Measurements from ENCODE around the gene DPP9. TPM values are rescaled to one million over a fixed set of nuclear protein-coding genes. Genes with fewer than 3 reads are reported as not detected.

DPP9 gene
- total RNA-seq, 4 donors from 2014 or later, result 35.0 to 82.1 (median 42.0) TPM

- Histone ChIP-seq H3K4me3 (no peak overlapping the region), H3K9me3 (no peaks in the 10 kb centered on the region), H3K36me3 (no peaks in the 10 kb centered on the region), H3K4me1 (peaks cover 0 to 13% (median 0%) of the 10 kb centered on the region in 3 donors), H3K27ac (no peak overlapping the region), H3K27me3 (peaks cover 8% of the 10 kb centered on the region)
- TF ChIP-seq CTCF (IDR thresholded peaks at IDR 0.05), result peak in 1 of 4 experiments; percentile 52
- no peak for TF ChIP-seq EP300 (IDR thresholded peaks at IDR 0.05)
- no peak for TF ChIP-seq POLR2AphosphoS5 (IDR thresholded peaks at IDR 0.05)
- no peak for TF ChIP-seq POLR2A (IDR thresholded peaks at IDR 0.05)
- 100% methylated on average over 1 of the region's 1 CpG for WGBS, 2 donors (ENCODE audit: low coverage in 1 of 2)
- ATAC-seq, result peak; percentile 33
These were observed 7.1 kb upstream of the DPP9 start for GRCh38 chr19:4730740-4731171.

DNA sequence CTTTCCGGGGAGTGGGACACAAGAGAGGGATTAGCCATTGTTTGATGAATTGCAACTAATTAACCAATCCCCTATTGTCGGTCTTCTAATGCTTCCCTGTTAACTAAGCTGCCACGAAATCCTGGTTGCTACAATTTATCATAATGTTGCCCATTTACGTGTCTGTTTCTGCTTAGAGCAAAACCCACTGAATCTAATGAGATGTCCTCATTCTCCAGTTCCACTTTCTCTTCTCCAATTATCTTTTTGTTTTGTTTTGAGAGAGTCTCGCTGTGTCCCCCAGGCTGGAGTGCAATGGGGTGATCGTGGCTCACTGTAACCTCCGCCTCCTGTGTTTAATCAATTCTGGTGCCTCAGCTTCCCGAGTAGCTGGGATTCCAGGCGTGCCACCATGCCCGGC is 5.2 kb upstream of the DPP9 start:
- H3K27me3 ChIP-seq, result no peaks in the 10 kb centered on the region
- TF ChIP-seq POLR2A (IDR thresholded peaks at IDR 0.05) (no peak), EP300 (IDR thresholded peaks at IDR 0.05) (no peak), CTCF (IDR thresholded peaks at IDR 0.05) (no peak)
- 69 to 82% methylated on average over 9 to 10 of the region's 10 CpGs for WGBS, 2 donors (ENCODE audit: low coverage in 1 of 2)
- H3K4me3 ChIP-seq, result no peak overlapping the region
- no peak overlapping the region for H3K27ac ChIP-seq
- no peaks in the 10 kb centered on the region for H3K9me3 ChIP-seq
- no peaks in the 10 kb centered on the region for H3K36me3 ChIP-seq
- H3K4me1 ChIP-seq, result peaks cover 0 to 22% (median 0%) of the 10 kb centered on the region in 3 donors
- no peak for ATAC-seq

DNA sequence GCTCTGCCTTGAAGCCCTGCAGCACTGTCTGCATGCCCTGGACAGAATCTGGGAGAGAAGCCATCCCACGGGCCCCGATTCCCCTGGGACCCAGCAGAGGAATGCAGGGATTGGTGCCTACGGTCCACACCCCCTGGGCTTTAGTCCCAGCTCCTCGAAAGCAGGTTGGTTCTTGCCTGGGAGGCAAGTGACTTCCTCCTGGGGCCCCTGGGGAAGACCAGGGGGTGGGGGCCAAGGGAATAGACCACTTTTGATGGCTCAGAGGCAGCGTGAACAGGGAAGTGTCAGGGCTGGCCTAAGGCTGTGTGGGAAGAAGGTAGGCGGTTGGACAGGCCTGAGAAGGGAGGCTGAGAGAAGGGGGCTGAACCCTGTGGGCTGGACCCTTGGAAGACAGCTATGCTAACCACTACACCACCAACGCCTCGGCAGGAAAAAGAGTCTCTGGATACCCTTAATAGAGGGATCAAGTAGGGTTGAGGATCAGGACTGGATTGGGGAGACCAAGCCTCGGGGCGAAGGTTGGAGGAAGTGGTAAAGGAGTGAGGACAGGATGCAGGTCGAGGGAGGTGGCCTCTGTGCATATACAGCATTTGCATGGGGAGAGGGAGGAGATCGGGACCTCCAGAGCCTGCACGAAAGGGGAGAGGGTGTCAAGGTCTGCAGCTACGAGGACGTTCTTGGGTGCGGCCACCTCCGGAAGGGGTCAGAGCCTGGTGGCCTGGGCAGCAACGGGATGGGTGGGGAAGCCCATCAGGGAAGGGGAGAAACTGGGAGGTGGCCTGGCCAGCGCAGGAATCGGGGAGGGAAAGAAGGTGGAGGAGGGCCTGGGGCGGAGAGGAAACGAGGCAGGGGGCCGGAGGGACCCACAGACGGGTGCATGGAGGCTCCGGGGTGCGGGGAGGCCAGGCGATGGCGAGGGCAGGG is 709 bp downstream of the DPP9 start:
- peak overlapping the region; percentile 81 to 97 for H3K4me3 ChIP-seq
- no peaks in the 10 kb centered on the region for H3K9me3 ChIP-seq
- no peak for ATAC-seq
- H3K4me1 ChIP-seq, result peaks cover 0 to 38% (median 14%) of the 10 kb centered on the region in 3 donors
- H3K36me3 ChIP-seq, result peaks cover 0 to 40% of the 10 kb centered on the region in 2 donors
- TF ChIP-seq EP300 (IDR thresholded peaks at IDR 0.05) (no peak), CTCF (IDR thresholded peaks at IDR 0.05) (no peak), POLR2AphosphoS5 (IDR thresholded peaks at IDR 0.05) (no peak), POLR2A (IDR thresholded peaks at IDR 0.05) (no peak)
- H3K27me3 ChIP-seq, result no peaks in the 10 kb centered on the region
- peak overlapping the region; percentile 73 to 93 (median 92) for H3K27ac ChIP-seq
- WGBS, 2 donors (ENCODE audit: low coverage in 1 of 2), result 0 to 2% methylated on average over 14 to 19 of the region's 28 CpGs

DNA sequence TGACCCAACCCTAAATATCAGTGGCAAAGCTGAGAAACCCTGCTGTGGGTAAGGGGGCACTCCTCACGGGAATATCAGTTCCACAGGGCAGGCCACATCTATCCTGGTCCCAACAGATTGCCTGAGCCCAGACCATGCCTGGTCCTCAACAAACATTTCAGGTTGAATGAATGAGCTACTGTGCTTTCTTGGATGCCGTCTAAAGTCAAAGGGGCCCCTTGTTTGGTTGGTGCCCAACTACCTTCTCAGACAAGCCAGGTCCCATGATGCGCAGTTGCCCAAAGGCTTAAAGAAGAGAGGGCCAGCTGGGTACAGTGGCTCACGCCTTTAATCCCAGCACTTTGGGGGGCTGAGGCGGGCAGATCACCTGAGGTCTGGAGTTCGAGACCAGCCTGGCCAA is 2.4 kb downstream of the DPP9 start:
- H3K36me3 ChIP-seq, result peaks cover 0 to 57% of the 10 kb centered on the region in 2 donors
- H3K4me1 ChIP-seq, result peaks cover 0 to 38% (median 14%) of the 10 kb centered on the region in 3 donors
- TF ChIP-seq CTCF (IDR thresholded peaks at IDR 0.05) (no peak), POLR2AphosphoS5 (IDR thresholded peaks at IDR 0.05) (no peak), EP300 (IDR thresholded peaks at IDR 0.05) (no peak), POLR2A (IDR thresholded peaks at IDR 0.05) (no peak)
- no peak overlapping the region for H3K4me3 ChIP-seq
- no peaks in the 10 kb centered on the region for H3K9me3 ChIP-seq
- no peak overlapping the region for H3K27ac ChIP-seq
- 80% methylated on average over 1 of the region's 6 CpGs; no CpG with 5 or more reads in 1 of the 2 donors for WGBS, 2 donors (ENCODE audit: low coverage in 1 of 2)
- ATAC-seq, result no peak
- no peaks in the 10 kb centered on the region for H3K27me3 ChIP-seq

Data from gastroesophageal sphincter (tissue), 4 donors.